Liver (tissue), 3 donors: ENCODE results near the gene KIF6.

Experiments
- FOXA2 ChIP-seq: IDR thresholded peaks from 2 replicates; pipeline ENCODE4 v1.6.1; 2016; ENCODE audit warnings: antibody characterized with exemption
- GABPA ChIP-seq, 2 donors: IDR thresholded peaks in 1 of 2; conservative IDR thresholded peaks in 1 of 2; 2 replicates each; pipeline ENCODE4 v1.6.1; 2016; ENCODE audit warnings: antibody characterized with exemption in 2 of 2, mild to moderate bottlenecking in 1 of 2, moderate library complexity in 1 of 2
- JUND ChIP-seq, 2 donors: IDR thresholded peaks; 2 replicates each; pipeline ENCODE4 v1.6.1; 2016; ENCODE audit warnings: antibody characterized with exemption in 2 of 2
- RAD21 ChIP-seq, 2 donors: IDR thresholded peaks; 2 replicates each; pipeline ENCODE4 v1.6.1; 2016; ENCODE audit warnings: antibody characterized with exemption in 2 of 2, mild to moderate bottlenecking in 2 of 2
- SP1 ChIP-seq: IDR thresholded peaks from 2 replicates; pipeline ENCODE4 v1.6.1; 2018; ENCODE audit warnings: antibody characterized with exemption, mild to moderate bottlenecking
- TAF1 ChIP-seq: conservative IDR thresholded peaks from 2 replicates; pipeline ENCODE4 v1.6.1; 2016; ENCODE audit warnings: antibody characterized with exemption, mild to moderate bottlenecking
- YY1 ChIP-seq: IDR thresholded peaks from 2 replicates; pipeline ENCODE4 v1.6.1; 2016; ENCODE audit warnings: antibody characterized with exemption, mild to moderate bottlenecking
- TF ChIP-seq, protein P1 (sequence below): fragments of 150-350 bp; IDR thresholded peaks from 2 replicates; pipeline ENCODE4 v1.5.1; 2017; ENCODE audit warnings: improper control_type of control experiment, low read depth, low read length; ENCODE audit not compliant: missing input control
- TF ChIP-seq, protein P2 (sequence below): IDR thresholded peaks from 2 replicates; pipeline ENCODE4 v1.6.1; 2016; ENCODE audit warnings: antibody characterized with exemption
- TF ChIP-seq, protein P3 (sequence below): IDR thresholded peaks from 2 replicates; pipeline ENCODE4 v1.6.1; 2016; ENCODE audit warnings: antibody characterized with exemption
- donor health status: healthy.
- donor health status: healthy.

DNA sequence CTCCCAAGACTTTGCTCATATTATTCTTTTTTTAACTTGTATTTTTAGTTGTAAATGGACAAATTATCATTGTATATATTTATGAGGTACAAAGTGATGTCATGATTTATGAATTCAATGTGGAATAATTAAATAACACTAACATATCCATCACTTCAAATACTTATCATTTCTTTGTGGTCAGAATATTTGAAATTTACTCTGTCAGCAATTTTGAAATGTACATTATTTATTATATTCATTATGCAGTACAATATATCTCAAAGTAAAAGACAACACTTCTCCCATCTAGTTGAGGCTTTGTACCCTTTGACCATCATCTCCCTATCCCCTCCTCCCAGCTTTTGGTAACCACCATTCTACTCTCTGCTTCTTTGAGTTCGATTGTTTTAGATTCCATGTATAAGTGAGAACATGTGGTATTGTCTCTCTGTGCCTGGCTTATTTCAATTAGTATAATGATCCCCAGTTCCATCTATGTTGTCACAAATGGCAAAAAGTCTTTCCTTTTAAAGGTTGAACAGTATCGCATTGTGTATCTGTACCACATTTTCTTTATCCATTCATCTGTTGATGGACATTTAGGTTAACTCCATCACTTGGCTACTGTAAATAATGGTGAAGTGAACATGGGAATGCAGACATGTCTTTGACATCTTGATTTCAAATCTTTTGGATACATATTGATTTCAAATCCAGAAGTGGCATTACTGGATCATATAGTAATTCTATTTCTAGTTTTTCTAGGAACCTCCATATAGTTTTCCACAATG is 197.2 kb downstream of the KIF6 start:
- TF ChIP-seq, protein P1, sequence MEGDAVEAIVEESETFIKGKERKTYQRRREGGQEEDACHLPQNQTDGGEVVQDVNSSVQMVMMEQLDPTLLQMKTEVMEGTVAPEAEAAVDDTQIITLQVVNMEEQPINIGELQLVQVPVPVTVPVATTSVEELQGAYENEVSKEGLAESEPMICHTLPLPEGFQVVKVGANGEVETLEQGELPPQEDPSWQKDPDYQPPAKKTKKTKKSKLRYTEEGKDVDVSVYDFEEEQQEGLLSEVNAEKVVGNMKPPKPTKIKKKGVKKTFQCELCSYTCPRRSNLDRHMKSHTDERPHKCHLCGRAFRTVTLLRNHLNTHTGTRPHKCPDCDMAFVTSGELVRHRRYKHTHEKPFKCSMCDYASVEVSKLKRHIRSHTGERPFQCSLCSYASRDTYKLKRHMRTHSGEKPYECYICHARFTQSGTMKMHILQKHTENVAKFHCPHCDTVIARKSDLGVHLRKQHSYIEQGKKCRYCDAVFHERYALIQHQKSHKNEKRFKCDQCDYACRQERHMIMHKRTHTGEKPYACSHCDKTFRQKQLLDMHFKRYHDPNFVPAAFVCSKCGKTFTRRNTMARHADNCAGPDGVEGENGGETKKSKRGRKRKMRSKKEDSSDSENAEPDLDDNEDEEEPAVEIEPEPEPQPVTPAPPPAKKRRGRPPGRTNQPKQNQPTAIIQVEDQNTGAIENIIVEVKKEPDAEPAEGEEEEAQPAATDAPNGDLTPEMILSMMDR, result no peak
- TF ChIP-seq SP1 (no peak), TAF1 (no peak), FOXA2 (no peak), RAD21 (IDR thresholded peaks at IDR 0.05) (no peak), YY1 (no peak), JUND (IDR thresholded peaks at IDR 0.05) (no peak), GABPA (IDR thresholded peaks at IDR 0.05 in 1 of 2, conservative IDR thresholded peaks at IDR 0.05 in 1 of 2) (no peak)
- TF ChIP-seq, protein P2, sequence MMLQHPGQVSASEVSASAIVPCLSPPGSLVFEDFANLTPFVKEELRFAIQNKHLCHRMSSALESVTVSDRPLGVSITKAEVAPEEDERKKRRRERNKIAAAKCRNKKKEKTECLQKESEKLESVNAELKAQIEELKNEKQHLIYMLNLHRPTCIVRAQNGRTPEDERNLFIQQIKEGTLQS, result no peak
- TF ChIP-seq, protein P3, sequence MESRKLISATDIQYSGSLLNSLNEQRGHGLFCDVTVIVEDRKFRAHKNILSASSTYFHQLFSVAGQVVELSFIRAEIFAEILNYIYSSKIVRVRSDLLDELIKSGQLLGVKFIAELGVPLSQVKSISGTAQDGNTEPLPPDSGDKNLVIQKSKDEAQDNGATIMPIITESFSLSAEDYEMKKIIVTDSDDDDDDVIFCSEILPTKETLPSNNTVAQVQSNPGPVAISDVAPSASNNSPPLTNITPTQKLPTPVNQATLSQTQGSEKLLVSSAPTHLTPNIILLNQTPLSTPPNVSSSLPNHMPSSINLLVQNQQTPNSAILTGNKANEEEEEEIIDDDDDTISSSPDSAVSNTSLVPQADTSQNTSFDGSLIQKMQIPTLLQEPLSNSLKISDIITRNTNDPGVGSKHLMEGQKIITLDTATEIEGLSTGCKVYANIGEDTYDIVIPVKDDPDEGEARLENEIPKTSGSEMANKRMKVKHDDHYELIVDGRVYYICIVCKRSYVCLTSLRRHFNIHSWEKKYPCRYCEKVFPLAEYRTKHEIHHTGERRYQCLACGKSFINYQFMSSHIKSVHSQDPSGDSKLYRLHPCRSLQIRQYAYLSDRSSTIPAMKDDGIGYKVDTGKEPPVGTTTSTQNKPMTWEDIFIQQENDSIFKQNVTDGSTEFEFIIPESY, result no peak
